HTR-8/SVneo (cell line): ENCODE results near the gene PSME3IP1.

Experiments used
- DNase-seq: peaks from one replicate; pipeline ENCODE4 v3.0.0; 2011; ENCODE audit warnings: low spot score, mixed read lengths; ENCODE audit not compliant: insufficient read length
- FAIRE-seq: peaks from 2 replicates; lab custom pipeline; 2011; peaks lifted over from hg19 to GRCh38; lab: Jason Lieb, UNC

The PSME3IP1 gene

DNA sequence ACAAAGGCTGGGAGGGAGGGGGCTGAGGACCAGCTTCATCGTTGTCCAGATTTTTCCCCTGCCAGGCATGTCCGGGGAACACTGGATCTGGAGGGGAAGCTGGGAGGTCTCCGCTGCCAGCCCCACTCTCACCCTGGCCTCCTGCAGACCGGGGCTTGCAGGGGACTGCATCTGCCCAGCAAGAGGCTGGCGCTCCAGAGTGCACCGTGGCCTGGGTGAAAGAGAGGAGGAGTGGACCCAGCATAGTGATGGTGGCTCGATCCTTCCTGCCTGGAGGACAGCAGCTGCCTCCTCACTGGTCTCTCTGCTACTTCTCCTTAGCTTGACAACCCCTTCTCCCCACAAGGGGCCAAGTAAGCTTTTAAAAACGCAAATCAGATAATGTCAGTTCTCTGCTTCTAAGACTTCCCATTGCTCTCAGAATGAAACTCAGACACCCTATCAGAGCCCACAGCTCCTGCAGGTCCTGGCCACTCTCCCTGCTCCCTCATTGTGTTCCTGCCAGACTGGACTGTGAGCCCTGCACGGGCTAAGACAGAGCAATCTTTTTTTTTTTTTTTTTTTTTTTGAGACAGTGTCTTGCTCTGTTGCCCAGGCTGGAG, 78.4 kb downstream of the PSME3IP1 start:
- no peak for FAIRE-seq

GRCh38 chr16:57106767-57107166, 79.1 kb downstream of the PSME3IP1 start:
- DNase-seq, result no peak

More for the DNA sequence above, 78.4 kb downstream of the PSME3IP1 start:
- no peak for DNase-seq

DNA sequence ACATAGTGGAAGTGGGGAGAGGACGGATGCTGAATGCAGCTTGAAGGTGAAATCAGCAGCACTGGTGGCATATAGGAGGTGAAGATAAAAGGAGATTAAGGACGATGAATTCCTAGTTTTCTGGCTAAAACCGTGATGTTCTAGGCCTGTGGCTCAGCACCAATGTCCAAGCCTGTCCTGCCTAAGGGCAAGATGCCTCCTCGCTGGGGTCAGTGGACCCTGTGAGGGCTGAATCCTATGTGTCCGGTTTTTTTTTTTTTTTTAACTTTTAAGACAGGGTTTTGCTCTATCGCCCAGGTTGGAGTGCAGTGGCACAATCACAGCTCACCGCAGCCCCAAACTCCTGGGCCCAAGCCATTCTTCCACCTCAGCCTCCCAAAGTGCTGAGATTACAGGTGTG, 80.7 kb downstream of the PSME3IP1 start:
- no peak for FAIRE-seq
- DNase-seq, result no peak

More at GRCh38 chr16:57106767-57107166, 79.1 kb downstream of the PSME3IP1 start:
- no peak for FAIRE-seq

- DNase-seq, result no peak
Observed at GRCh38 chr16:57104706-57105105, 81.1 kb downstream of the PSME3IP1 start.

GRCh38 chr16:57102888-57103851, 82.7 kb downstream of the PSME3IP1 start:
- FAIRE-seq, result no peak
- DNase-seq, result no peak

More at GRCh38 chr16:57104706-57105105, 81.1 kb downstream of the PSME3IP1 start:
- FAIRE-seq, result peak; percentile 57
